Panc1 (cell line): Measurements from ENCODE around the gene ROBO3. TPM values are rescaled to one million over a fixed set of nuclear protein-coding genes. Genes with fewer than 3 reads are reported as not detected.

Experiments used
- ATAC-seq: fragments of 200-7000 bp; cut with Tn5 transposase; 2 replicates; pipeline ENCODE4 v1.9.1; 2020; ENCODE audit warnings: mild to moderate bottlenecking, moderate library complexity
- BruUV-seq: library from RNA; stranded (reverse); fragments of 400-500 nt; replicated peaks from 2 replicates; lab custom pipeline; 2021; lab: Mats Ljungman, UMichigan
- CTCF ChIA-PET: fragments of 300-600 bp; sonication (Branson Sonifier 250); formaldehyde crosslinking; loops from one replicate; lab custom pipeline; 2022; ENCODE audit warnings: antibody characterized with exemption; lab: Charles Lee
- POLR2A ChIA-PET: fragments of 300-600 bp; sonication (Branson Sonifier 250); formaldehyde crosslinking; loops from one replicate; lab custom pipeline; 2022; ENCODE audit warnings: antibody characterized with exemption; lab: Charles Lee
- DNase-seq: peaks from one replicate; pipeline ENCODE4 v3.0.0-alpha.2; 2010; ENCODE audit warnings: low read depth, low spot score
- H3K27ac ChIP-seq: 2 replicates; pipeline ENCODE4 v1.5.1; 2011; ENCODE audit warnings: mild to moderate bottlenecking, low read length, inconsistent platforms
- H3K27me3 ChIP-seq: fragments of 200-500 bp; sonication (Bioruptor generic); 2 replicates; pipeline ENCODE4 v1.6.0; 2014; ENCODE audit warnings: low read length, inconsistent platforms; ENCODE audit not compliant: control insufficient read depth, insufficient read depth
- H3K36me3 ChIP-seq: fragments of 200-500 bp; sonication (Bioruptor generic); 2 replicates; pipeline ENCODE4 v1.5.1; 2014; ENCODE audit warnings: inconsistent platforms, mild to moderate bottlenecking, low read length, moderate library complexity; ENCODE audit not compliant: control insufficient read depth, insufficient read depth
- H3K4me1 ChIP-seq: 2 replicates; pipeline ENCODE4 v1.5.1; 2011; ENCODE audit warnings: inconsistent platforms, mild to moderate bottlenecking, low read length, moderate library complexity; ENCODE audit not compliant: control insufficient read depth, insufficient read depth
- H3K4me3 ChIP-seq, 2 experiments: 2 replicates each; pipeline ENCODE4 v1.5.1; 2011 to 2012; ENCODE audit warnings: low read depth in 2 of 2, low read length in 2 of 2, mild to moderate bottlenecking in 2 of 2, inconsistent platforms in 1 of 2, moderate library complexity in 1 of 2
- H3K9me3 ChIP-seq: fragments of 200-500 bp; sonication (Bioruptor generic); 2 replicates; pipeline ENCODE4 v1.5.1; 2014; ENCODE audit warnings: low read depth, mild to moderate bottlenecking, inconsistent platforms, low read length, moderate library complexity; ENCODE audit not compliant: control insufficient read depth, insufficient read depth
- POLR2AphosphoS5 ChIP-seq: IDR thresholded peaks from 2 replicates; pipeline ENCODE4 v1.6.1; 2012; ENCODE audit warnings: mild to moderate bottlenecking, low read depth, low read length, moderate library complexity
- SIN3A ChIP-seq: IDR thresholded peaks from 2 replicates; pipeline ENCODE4 v1.6.1; 2012; ENCODE audit warnings: low read depth, mild to moderate bottlenecking, low read length, moderate library complexity, borderline replicate concordance; ENCODE audit not compliant: insufficient read depth
- TCF7L2 ChIP-seq: IDR thresholded peaks from 2 replicates; pipeline ENCODE4 v1.6.1; 2011; ENCODE audit warnings: mild to moderate bottlenecking, low read depth, low read length, inconsistent platforms
- in situ Hi-C: cut with HindIII; loops from 2 replicates; pipeline ENCODE4 v1.10.0; 2016; ENCODE audit warnings: low sequenced_read_pairs, low pct_unique_long_range_greater_than_20kb
- intact Hi-C: fragments of 100-400 bp; cut with micrococcal nuclease; formaldehyde crosslinking; loops from one replicate; pipeline ENCODE4 v1.10.0; 2022; ENCODE audit not compliant: unreplicated experiment
- total RNA-seq: library from RNA; stranded (reverse); gene quantifications from one replicate; pipeline ENCODE4 v1.2.1, GENCODE V29; 2021; ENCODE audit not compliant: unreplicated experiment
- TF ChIP-seq, protein P1 (sequence below): fragments of 450-650 bp; IDR thresholded peaks from 2 replicates; pipeline ENCODE4 v1.5.1; 2017; ENCODE audit warnings: mild to moderate bottlenecking
- TF ChIP-seq, protein P2 (sequence below), 2 experiments: IDR thresholded peaks; 2 replicates each; pipeline ENCODE4 v1.6.1; 2011 to 2012; ENCODE audit warnings: low read depth in 2 of 2, control low read depth in 1 of 2, low read length in 1 of 2, mild to moderate bottlenecking in 1 of 2, moderate library complexity in 1 of 2; ENCODE audit not compliant: insufficient read depth in 1 of 2

The ROBO3 gene
- total RNA-seq, 1 experiment from 2014 or later: 12.0 TPM

DNA sequence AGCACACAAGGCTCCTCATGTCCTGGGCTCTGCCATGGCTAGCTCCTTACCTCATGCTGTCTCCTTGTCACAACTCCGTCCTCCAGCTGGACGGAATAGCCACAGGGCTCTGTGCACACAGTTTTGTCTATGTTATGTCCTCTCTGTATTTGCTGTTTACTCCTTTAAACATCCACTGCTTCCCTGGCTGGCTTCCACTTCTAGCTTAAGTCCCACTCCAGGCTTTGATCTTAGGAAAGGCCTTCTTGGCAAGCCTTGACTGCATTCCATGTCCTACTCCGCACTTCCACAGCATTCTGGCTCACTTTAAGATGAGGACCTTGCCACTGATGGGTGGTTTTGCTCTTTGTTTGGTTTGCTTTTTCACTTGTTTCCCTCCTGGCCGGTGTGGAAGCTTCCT is 22.9 kb upstream of the ROBO3 start:
- H3K27me3 ChIP-seq: peaks cover 83% of the 10 kb centered on the region
- BruUV-seq: no TSS peak
- intact Hi-C loops: no loop called here
- H3K4me1 ChIP-seq: peaks cover 3% of the 10 kb centered on the region
- DNase-seq (no peak), ATAC-seq (no peak)
- H3K27ac ChIP-seq: no peak overlapping the region
- H3K36me3 ChIP-seq: no peaks in the 10 kb centered on the region
- ChIA-PET CTCF (no interaction called here), POLR2A (no interaction called here)
- in situ Hi-C loops: no loop called here
- H3K9me3 ChIP-seq: no peaks in the 10 kb centered on the region
- H3K4me3 ChIP-seq: no peak overlapping the region
- peak; percentile 31; the same call in 1 of the 2 replicates for TF ChIP-seq TCF7L2
- TF ChIP-seq, protein P1, sequence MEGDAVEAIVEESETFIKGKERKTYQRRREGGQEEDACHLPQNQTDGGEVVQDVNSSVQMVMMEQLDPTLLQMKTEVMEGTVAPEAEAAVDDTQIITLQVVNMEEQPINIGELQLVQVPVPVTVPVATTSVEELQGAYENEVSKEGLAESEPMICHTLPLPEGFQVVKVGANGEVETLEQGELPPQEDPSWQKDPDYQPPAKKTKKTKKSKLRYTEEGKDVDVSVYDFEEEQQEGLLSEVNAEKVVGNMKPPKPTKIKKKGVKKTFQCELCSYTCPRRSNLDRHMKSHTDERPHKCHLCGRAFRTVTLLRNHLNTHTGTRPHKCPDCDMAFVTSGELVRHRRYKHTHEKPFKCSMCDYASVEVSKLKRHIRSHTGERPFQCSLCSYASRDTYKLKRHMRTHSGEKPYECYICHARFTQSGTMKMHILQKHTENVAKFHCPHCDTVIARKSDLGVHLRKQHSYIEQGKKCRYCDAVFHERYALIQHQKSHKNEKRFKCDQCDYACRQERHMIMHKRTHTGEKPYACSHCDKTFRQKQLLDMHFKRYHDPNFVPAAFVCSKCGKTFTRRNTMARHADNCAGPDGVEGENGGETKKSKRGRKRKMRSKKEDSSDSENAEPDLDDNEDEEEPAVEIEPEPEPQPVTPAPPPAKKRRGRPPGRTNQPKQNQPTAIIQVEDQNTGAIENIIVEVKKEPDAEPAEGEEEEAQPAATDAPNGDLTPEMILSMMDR: no peak

DNA sequence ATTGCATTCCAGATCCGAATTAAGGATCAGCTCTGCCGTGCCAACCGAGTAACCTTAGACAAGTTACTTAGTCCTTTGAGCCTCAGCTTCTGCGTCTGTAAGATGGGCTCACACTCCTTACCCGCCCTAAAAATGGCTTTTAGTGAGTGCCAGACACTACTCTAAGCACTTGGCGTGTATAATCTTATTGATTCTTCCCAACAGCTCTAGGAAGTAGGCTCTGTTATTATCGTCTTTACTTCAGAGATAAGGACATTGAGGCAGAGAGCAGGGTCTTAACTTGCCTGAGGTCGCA is 21.7 kb upstream of the ROBO3 start:
- no peaks in the 10 kb centered on the region for H3K36me3 ChIP-seq
- CTCF ChIA-PET: no interaction called here
- H3K4me1 ChIP-seq: peaks cover 3% of the 10 kb centered on the region
- H3K4me3 ChIP-seq: no peak overlapping the region
- intact Hi-C loops: no loop called here
- TF ChIP-seq POLR2AphosphoS5 (no peak), SIN3A (no peak), TCF7L2 (no peak)
- TF ChIP-seq, protein P1: no peak
- TF ChIP-seq, protein P2, sequence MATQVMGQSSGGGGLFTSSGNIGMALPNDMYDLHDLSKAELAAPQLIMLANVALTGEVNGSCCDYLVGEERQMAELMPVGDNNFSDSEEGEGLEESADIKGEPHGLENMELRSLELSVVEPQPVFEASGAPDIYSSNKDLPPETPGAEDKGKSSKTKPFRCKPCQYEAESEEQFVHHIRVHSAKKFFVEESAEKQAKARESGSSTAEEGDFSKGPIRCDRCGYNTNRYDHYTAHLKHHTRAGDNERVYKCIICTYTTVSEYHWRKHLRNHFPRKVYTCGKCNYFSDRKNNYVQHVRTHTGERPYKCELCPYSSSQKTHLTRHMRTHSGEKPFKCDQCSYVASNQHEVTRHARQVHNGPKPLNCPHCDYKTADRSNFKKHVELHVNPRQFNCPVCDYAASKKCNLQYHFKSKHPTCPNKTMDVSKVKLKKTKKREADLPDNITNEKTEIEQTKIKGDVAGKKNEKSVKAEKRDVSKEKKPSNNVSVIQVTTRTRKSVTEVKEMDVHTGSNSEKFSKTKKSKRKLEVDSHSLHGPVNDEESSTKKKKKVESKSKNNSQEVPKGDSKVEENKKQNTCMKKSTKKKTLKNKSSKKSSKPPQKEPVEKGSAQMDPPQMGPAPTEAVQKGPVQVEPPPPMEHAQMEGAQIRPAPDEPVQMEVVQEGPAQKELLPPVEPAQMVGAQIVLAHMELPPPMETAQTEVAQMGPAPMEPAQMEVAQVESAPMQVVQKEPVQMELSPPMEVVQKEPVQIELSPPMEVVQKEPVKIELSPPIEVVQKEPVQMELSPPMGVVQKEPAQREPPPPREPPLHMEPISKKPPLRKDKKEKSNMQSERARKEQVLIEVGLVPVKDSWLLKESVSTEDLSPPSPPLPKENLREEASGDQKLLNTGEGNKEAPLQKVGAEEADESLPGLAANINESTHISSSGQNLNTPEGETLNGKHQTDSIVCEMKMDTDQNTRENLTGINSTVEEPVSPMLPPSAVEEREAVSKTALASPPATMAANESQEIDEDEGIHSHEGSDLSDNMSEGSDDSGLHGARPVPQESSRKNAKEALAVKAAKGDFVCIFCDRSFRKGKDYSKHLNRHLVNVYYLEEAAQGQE (IDR thresholded peaks at IDR 0.05; ENCODE audit: insufficient read depth in 1 of 2, low read depth in 2 of 2, low read length in 1 of 2): no peak
- no peak for DNase-seq
- H3K27me3 ChIP-seq: peaks cover 90% of the 10 kb centered on the region
- in situ Hi-C loops: no loop called here
- no peak for ATAC-seq
- POLR2A ChIA-PET: interaction anchor here (0.7 kb wide), 1 partner anchor 210 kb away, joined by 4 read pairs; no protein-coding TSS in a partner anchor
- no peak overlapping the region for H3K27ac ChIP-seq
- no TSS peak for BruUV-seq
- H3K9me3 ChIP-seq: no peaks in the 10 kb centered on the region
